ENCODE data around the gene ASAH2. TPM values are rescaled to one million over a fixed set of nuclear protein-coding genes. Genes with fewer than 3 reads are reported as not detected.

Gene ASAH2
- total RNA-seq: 7.1 to 8.3 TPM (median 8.1 TPM) in 3 replicates

- H3K36me3 Mint-ChIP-seq: no peaks in the 10 kb centered on the region
- no peaks in the 10 kb centered on the region for H3K9me3 Mint-ChIP-seq
- no peak for DNase-seq (ENCODE audit: low spot score in 2 of 2, unreplicated experiment in 2 of 2)
- no peak for TF ChIP-seq CTCF (IDR thresholded peaks at IDR 0.05; ENCODE audit: unreplicated experiment)
- no peak within 1 kb of the TSS for H3K4me3 Mint-ChIP-seq
- no peaks in the 10 kb centered on the region for H3K4me1 Mint-ChIP-seq
- H3K27me3 Mint-ChIP-seq (ENCODE audit: low read depth): peaks cover 58% of the 10 kb centered on the region
- H3K27ac Mint-ChIP-seq: no peak within 1 kb of the TSS
These were observed at the start of gene ASAH2 for GRCh38 chr10:50251394-50251793. Gene ASAH2, minus strand, starts transcription at chr10:50251516. Its CDS starts 2,906 bp downstream, at chr10:50248610.

DNA sequence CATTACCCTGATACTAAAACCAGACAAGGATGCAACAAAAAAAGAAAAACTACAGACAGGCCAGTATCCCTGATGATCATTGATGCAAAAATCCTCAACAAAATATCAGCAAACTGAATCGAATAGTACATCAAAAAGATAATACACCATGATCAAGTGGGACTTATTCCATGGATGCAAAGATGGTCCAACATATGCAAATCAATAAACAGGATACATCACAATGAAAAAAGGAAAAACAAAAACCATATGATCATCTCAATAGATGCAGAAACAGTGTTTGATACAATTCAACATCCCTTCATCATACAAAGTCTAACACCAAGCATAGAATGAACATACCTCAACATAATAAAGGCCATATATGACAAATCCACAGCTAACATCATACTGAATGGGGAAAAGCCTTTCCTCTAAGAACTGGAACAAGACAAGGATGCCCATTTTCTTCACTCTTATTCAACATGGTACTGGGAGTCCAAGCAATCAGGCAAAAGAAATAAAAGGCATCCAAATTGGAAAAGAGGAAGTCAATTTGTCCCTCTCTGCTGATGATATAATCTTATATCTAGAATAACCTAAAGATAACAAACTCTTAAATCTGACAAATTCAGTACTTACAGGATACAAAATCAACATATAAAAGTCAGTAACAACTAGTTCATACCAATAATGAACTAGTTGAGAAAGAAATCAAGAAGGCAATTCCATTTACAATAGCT lies 48.8 kb upstream of the ASAH2 start:
- H3K9me3 Mint-ChIP-seq: peaks cover 43% of the 10 kb centered on the region
- TF ChIP-seq CTCF (IDR thresholded peaks at IDR 0.05; ENCODE audit: unreplicated experiment): no peak
- DNase-seq (ENCODE audit: low spot score in 2 of 2, unreplicated experiment in 2 of 2): no peak
- H3K27me3 Mint-ChIP-seq (ENCODE audit: low read depth): no peaks in the 10 kb centered on the region
- no peak overlapping the region for H3K4me3 Mint-ChIP-seq
- H3K27ac Mint-ChIP-seq: no peak overlapping the region
- H3K4me1 Mint-ChIP-seq: no peaks in the 10 kb centered on the region
- H3K36me3 Mint-ChIP-seq: peaks cover 1% of the 10 kb centered on the region

GRCh38 chr10:50295367-50295766 lies 44.1 kb upstream of the ASAH2 start:
- Mint-ChIP-seq H3K36me3 (peaks cover 1% of the 10 kb centered on the region), H3K27ac (no peak overlapping the region), H3K9me3 (peaks cover 32% of the 10 kb centered on the region), H3K4me3 (no peak overlapping the region), H3K27me3 (ENCODE audit: low read depth) (no peaks in the 10 kb centered on the region), H3K4me1 (no peaks in the 10 kb centered on the region)
- DNase-seq (ENCODE audit: low spot score in 2 of 2, unreplicated experiment in 2 of 2): no peak
- no peak for TF ChIP-seq CTCF (IDR thresholded peaks at IDR 0.05; ENCODE audit: unreplicated experiment)

- peaks cover 1% of the 10 kb centered on the region for H3K36me3 Mint-ChIP-seq
- no peak overlapping the region for H3K27ac Mint-ChIP-seq
- H3K4me3 Mint-ChIP-seq: no peak overlapping the region
- no peak for TF ChIP-seq CTCF (IDR thresholded peaks at IDR 0.05; ENCODE audit: unreplicated experiment)
- H3K9me3 Mint-ChIP-seq: peaks cover 25% of the 10 kb centered on the region
- no peak for DNase-seq (ENCODE audit: low spot score in 2 of 2, unreplicated experiment in 2 of 2)
- no peaks in the 10 kb centered on the region for H3K27me3 Mint-ChIP-seq (ENCODE audit: low read depth)
- H3K4me1 Mint-ChIP-seq: no peaks in the 10 kb centered on the region
These were observed 43.3 kb upstream of the ASAH2 start for GRCh38 chr10:50294582-50294981.

DNA sequence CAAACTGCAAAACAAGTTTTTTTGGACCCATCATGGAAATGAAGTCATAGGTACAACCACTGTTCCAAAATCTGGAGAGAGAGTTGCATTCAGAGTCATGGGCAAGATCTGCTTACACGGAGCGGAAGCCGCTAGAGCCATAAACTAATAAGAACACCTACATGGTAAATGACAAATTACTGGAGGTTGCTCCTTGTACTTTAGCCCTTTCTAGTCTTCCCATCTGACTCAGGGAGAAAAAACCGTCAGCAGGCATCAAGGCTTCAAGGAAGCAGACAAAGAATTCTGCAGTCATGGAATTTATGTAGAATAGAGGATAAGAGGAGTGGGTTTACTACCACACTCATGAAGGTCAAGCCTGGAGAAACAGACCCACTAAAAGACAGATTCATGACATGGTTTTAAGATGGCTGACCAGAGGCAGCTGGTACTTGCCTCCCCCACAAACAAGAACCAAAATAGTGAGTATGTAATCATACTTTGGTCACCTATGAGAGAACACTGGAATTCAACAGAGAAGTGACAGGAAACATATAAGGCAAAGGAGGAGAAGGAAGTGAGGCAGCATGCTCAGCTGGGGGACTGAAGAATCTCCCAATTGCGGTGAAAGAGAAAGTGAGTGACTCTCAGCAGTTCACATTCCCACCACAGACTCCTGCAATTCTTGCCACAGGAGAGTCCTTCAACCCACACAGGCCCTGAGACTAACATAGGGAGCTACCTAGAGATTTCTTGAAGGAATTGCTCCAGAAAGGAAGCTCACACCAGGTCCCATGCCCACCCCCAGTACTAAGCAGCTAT lies 42.4 kb upstream of the ASAH2 start:
- Mint-ChIP-seq H3K4me3 (no peak overlapping the region), H3K27ac (no peak overlapping the region), H3K27me3 (ENCODE audit: low read depth) (no peaks in the 10 kb centered on the region), H3K36me3 (no peaks in the 10 kb centered on the region), H3K9me3 (peaks cover 16% of the 10 kb centered on the region), H3K4me1 (no peaks in the 10 kb centered on the region)
- no peak for TF ChIP-seq CTCF (IDR thresholded peaks at IDR 0.05; ENCODE audit: unreplicated experiment)
- no peak for DNase-seq (ENCODE audit: low spot score in 2 of 2, unreplicated experiment in 2 of 2)
